Activated naive CD4-positive, alpha-beta T cell treated with Interleukin-2 at 50 U/mL for 16 hours (primary cell): Measurements from ENCODE around the gene DACH1.

Experiments used
- DNase-seq: peaks from one replicate; pipeline ENCODE4 v3.0.0-alpha.2; 2020

Gene DACH1

DNA sequence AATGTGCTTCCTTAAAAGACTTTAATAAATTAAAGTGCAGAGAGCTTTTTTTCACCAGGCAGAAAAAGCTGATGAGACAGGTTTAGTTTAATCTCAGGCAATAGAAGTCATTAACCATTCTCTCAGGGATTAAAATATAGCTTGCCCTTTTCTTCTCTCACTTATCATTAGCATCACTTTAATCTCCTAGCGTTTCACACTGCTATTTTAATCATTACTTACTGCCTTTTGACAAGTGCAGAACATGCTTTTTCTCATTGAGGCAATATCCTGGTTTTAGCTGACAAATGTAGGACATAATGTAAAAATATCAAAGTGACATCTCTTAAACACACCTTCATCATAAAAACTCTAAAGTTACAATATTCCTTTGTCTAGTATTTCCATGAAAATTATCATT lies 94.6 kb downstream of the DACH1 start:
- no peak for DNase-seq

DNA sequence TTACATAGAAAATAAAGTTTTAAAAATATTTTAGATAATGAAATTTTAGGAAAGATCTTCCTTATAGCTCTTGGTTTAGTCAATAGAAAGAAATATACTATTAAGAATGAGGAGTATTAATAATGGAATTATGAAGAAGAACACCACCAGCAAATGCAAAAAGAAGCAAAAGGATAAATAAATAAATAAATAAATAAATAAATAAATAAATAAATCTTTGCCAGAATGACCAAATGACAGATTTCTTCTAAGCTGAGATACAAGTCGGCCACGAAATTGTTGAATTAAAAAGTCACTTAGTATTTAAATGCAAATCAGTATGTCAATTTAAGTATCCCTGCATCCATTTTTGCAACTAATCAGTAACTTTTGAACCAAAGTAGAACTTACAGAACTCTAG lies 95.9 kb downstream of the DACH1 start:
- no peak for DNase-seq

DNA sequence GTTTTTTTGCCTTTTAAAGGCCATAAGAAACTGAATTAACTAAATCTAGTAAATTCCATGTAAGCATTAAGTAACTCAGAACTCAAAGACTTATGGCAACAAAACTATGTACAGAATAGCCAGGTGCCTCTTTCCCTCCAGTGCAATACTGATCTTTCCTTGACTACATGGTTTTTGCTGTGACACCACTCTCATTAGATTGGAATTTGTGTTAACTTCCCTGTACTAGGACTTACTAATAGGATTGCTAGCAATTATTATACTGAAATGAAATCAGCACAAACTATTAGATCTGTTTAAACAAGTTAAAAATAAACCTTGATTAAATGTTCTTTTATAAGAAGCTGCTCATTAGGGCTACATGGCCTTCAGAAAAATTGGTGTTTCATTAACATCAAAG lies 96.3 kb downstream of the DACH1 start:
- no peak for DNase-seq

DNA sequence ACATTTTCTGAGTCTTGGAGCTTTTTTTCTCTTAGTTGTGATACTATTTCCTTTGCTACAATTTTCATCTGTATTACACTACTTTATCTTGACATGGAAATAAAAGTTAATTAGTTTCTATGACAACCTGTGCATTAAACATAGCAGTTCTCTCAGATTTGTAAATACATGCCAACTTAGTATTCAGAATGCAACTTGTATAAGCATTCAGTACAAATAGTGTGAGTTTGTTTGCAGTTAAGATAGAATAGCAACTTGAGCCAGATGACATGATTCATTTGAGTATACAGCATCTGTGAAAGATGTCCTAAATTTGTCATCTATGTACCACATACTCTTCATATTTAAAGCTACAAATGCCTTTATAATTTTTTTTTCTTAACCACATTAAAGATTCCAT lies 98.1 kb downstream of the DACH1 start:
- DNase-seq: no peak

DNA sequence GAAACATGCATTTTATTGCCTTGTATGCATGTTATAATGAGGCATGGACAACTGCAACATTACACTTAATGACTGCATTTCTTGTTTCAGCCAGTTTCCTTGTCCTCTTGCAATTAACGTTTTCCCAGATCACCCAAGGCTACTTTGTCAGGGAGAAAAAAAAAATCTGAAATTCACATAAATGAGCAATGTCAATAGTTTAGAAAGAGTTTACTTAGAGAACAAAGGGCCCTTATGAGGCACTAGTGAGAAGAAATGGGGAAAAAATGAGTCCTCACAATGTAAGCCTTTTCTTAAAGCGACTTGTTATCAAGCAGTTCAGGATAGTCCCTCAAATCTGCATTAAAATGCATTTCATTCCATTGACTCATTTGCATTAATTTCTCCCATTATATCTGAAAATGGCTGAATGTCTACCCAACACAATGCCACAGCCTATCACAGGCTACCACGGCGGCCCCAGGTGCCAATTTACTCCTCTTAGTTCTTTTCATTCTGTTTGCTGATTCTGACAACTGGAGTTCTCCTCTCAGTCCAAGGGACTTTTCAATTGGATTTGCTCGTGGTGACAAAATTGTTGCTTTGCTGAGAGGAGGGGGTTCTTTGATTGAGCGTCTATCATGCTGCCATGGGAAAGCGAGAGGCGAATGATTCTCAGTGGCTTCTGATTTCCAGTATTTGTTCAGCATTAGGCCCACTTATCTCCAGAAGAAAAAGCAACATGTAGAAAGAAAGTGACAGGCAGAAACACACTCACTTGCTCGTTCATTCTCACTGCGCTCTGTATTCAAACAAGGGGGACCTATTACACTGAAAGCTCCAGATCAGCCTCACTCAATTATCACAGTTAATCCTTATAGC lies 107.1 kb downstream of the DACH1 start:
- no peak for DNase-seq

DNA sequence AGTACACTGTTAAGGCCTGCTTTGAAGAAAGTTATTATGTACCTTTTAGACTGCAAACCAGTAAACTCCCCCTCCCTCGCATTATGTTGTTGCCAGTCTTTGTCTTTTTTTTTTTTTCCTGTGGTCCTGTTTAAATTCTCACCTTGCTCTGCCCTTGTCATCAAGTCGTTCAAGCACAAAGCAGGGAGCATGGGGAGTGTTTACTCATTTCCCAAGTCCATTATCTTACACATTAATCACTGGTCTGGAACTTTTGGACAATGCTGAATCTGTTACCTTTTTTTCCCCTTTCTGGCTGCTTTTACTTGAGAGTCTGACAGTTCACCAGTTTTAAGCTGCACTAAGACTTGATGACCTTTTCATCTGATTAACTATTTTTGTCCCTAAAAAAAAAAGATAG lies 108.2 kb downstream of the DACH1 start:
- DNase-seq: no peak

DNA sequence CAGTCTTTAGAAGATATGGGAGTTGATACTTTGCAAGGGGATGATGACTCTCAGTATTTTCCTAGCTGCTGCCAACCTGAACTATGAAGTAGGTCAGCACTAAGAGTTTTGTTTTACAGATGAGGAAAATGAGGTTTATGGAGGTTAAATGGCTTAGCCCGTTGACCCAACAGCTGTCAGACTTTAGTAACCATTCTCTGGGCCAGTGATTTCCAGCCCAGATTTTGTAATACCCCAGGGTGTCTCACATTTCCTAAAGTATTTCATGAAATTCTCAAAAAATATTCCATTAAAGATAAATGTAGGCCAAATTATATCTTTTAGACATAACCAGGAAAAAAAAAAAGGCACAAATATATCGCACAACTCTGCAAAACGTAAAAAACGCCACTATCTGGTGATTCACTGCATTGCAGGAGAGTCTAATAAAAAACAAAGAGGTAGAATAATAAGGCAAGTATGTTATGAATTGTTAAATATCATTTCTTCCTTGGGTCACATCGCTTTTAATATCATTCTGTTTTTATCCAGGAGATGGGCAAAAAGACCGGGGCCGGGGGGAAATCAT lies 112.5 kb downstream of the DACH1 start:
- DNase-seq: no peak

DNA sequence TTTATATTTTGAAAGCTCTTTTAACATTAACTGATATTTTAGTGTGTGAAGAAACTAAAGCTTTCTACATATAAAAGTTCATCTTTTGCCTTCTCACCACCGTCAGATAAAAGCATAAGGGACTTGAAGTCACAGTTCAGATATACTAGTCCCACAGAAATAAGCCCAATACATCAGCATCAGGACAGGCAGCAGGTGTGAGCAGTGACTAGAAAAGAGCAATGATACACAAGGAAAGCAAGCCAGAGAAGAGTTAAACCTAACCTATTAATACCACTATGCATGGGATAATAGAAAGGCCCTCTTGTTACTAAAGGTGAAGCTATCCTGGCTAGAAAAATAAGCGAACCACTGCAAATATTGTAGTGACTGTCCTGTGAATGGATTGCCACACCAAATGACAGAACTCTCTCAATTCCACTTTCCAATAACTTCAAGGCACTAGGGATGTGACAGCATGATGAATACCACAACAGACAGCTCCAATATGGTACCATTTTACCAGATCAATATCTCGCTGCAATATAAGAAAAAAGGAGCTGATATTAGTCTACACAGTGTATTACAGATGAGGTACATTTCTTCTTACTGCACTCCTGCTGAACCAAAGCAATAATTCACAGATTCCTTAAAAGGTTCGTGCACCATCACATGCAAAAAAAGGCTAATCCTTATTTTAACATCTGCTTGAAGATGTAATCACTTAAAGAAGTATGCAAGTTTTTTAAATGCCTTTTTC lies 114.1 kb downstream of the DACH1 start:
- DNase-seq: no peak

DNA sequence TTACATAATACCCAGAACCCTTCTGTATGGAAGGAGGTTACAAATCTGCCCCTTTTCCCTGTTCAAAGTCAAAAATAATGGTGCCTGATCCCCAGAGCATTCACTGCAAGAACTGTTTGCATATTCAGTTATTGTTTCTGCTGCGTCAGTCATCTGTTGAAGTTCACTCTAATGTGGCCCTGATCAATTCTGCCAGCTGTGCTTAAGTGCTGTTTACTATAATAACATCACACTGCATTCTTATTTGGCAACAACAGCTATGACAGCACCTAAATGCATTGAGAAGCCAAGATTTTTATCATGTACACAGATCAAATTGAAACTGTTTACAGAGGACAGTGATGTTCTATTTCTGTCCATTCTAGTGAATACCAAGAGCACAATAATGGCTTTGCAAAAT lies 115.9 kb downstream of the DACH1 start:
- DNase-seq: no peak

DNA sequence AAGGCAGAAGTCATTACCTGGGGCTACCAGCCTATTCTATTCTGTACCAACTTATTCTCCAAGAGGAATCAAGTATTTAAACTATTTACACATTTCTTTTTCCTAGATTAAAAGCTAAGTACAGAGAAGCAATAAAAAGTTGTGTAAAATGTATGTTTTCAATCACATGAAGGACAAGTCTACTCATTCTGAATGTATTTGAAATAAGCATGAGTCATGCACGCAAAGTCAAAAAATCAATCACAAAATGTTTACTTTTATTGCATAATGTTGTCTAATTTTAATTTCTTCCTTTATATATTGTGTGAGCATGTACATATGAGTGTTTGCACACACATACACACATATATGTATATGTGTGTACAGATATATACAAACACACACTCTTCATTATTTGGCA lies 136.7 kb downstream of the DACH1 start:
- no peak for DNase-seq

DNA sequence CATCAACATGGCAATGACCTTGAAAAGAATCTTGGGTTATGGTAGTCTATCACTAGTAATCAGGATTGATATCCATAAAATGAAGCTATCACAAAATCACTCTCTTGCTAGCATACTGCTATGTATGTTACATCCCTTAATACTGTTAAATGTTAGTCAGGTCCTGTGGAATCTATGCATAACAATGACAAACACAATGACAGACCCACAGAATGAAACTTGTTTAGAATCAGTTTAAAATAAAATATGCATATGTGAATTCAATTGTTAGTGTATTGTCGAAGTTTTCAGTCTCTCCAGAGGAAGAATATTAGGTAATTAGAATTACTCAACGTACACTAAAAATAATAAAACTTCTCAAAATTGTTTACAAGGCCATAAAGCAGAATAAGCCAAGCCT lies 137.6 kb downstream of the DACH1 start:
- DNase-seq: no peak

DNA sequence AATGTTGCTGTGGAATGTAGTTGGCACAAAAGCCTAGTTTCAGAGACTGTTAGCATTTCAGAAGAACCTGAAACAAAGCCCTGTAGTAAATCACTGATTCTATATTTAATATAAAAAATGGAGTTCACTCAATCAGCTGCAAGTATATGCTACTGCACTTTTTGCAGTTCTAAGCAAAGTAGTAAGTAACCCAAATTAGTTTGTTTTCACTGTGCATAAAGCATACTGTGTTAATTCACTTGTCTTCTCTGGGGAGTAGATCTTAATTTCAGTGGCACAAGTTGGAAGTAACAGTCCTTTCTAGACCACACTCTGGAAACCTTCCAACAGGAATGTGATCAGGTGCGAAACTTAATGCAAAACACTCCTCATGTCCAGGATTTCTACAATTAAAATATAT lies 139.3 kb downstream of the DACH1 start:
- no peak for DNase-seq

DNA sequence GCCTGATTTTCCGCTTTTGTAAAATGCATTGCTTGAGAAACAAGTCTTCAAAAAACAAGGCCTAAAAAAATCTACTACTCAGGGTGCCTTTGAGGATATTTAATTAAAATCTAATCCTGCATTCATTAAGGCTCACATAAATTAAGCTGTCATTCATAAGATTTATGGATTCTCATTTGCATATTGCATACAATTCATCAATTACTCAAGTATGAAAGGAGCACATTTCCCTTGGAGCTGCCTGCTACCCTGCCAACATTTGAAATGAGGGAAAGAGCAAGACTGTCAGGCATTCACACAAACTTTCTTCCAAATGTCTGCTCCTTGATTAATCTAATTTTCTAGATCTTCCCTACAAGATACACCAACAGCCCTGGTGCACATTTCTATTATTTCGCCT lies 140.0 kb downstream of the DACH1 start:
- DNase-seq: no peak

DNA sequence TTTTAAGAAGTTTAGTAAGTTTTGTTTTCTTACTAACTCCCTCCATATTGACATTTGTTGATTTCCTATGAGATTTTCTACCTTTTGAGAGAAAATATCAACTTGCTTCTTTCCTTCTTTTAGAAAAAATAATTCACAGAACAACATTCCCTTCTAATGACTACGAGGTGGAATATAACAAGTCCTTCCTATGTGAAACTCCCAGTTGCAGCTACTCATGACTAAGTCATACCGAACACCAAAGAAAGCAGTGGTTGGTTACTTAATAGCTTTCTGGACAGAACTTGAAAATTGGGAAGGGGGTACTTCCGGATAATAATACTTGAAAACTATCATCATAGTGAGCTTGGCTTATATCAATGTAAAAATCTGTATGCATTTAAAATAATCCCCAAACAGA lies 144.8 kb downstream of the DACH1 start:
- DNase-seq: no peak

DNA sequence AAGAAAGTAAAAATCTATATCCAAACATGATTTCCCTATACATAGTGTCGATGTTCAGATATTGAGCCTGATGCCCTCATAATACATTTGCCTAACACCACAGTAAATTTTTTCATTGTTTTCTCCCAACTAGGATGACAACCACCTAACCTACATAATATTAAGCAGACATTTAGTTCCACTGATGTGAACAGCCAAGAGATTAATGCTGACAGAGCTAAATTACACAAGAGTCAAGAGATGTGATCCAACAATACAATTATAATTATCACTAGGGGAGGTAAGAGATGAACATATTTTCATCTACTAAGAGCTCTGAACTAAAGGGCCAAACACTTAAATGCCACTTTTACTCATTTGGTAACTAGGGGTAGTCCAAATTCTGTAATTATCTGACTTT lies 145.9 kb downstream of the DACH1 start:
- no peak for DNase-seq

DNA sequence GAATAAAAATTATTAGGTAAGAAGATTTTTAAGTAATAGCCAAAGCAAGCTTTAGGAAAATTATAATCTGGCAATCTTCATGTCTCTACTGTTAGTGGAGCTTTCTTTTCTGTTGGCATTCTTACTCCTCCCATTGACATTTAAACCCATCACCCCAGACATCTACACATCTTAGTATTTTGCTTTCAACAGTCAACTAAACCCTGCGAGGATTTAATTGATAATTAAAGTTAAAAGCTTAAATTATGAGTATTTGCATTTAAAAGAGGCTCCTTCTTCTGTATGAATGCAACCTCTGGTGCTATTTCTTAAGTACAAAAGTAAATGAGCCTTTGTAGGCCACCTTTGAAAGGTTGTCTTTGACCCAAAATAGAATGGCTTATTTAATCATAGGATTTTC lies 148.1 kb downstream of the DACH1 start:
- no peak for DNase-seq

DNA sequence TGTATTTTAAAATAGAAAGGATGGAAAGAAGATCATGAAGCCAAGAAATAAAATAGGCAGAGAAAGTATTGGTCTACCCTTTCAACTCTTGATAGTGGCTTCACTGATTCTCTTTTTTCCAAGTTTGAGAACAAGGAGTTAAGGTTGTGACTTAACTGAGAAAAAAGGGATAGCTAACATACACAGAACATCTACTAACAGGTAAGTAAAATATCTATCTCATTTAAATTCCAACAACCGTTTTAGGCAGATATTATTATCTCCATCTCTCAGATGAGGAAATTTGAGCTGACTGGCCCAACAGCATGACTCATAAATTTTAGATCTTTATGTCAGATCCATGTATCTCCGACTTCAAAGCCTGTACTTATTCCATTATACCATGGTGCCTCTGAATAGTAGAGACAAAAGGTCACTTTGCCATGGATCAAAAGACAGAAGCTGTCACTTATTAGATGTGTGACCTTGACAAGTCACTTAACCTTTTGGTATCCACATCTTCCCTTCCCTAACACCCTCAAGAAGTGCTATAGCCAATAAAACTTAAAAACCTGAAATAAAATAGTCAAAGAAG lies 152.1 kb downstream of the DACH1 start:
- no peak for DNase-seq

DNA sequence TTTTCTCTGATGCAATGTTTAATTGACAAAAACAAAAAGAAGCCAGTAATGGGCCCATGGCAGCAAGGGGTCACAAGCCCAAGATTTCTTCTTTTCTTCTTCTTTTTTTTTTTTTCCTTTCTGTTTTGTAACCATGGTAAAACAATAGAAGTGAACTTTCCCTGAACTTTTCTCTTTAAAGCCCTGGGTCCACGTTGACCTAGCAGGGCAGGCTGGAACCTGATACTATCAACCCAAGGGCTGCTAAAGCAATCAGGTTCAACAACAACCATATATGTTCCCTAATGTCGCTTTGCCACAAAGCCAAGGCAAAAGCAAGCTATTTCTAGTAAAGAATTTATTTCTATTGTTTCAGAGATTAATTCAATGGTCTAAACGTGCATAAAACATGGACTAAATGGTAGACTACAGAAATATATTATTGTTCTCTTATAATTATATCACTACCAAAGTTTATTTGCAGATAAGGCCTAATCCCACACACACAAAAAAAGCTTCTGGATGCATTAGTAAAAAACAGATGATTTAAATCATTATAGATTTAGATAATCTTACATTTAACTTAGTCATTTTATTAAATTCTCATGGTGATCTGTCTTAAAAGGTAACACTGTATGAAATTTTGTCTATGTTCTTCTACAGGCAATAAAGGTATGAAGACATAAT lies 153.9 kb downstream of the DACH1 start:
- no peak for DNase-seq

DNA sequence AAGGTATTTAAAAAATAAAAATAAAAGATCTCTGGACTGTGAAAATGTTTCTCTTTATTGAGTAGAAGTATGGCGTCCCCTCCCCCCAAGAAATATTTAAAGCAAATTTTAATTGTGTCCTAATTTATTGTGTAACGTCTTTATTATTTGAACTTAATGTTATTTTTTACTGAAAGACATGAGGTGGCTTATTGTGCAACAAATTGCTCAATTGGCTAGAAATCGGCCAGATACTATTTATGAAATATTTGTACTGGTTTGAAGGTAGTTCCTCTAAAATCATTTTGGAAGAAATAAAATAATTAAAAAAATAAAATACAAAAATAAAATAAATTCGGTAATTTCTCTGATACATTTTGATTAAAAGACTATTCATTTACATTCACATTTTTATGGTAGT lies 162.3 kb downstream of the DACH1 start:
- DNase-seq: no peak

DNA sequence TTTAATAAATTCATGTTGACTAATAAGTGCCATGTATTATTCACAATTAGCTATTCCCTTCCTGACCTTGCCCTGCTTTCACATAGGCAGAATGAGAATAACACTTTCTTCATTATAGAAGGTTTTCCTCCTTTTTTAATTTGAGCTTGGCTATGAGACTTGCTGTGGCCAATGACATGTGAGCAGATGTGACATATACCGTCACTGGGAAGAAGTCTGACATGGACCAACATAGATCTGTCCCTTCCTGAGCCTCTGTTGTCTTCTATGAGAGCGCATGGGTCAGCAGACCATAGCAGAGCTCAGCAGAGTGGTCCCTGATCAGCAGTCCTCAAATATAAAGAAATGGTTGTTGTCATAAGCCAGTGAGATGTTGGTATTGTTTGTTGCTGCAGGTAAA lies 163.9 kb downstream of the DACH1 start:
- DNase-seq: no peak

DNA sequence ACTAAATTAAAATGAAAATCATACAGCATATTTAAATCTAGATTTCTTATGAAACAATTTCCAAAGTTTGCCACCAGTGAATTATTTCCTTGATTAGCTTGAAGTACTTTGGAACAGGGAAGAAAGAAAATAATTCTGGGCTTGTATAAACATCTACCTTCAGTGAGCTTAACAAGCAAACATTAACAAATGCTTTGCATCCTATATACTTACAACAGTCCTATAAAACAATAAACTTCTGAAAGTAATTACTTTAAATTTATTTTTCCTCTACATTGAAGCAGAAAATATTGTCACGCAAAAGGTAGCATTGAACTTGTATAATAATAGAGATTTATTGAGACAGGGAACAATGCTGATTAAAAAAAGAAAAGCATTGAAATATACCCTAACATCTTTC lies 164.8 kb downstream of the DACH1 start:
- DNase-seq: no peak

DNA sequence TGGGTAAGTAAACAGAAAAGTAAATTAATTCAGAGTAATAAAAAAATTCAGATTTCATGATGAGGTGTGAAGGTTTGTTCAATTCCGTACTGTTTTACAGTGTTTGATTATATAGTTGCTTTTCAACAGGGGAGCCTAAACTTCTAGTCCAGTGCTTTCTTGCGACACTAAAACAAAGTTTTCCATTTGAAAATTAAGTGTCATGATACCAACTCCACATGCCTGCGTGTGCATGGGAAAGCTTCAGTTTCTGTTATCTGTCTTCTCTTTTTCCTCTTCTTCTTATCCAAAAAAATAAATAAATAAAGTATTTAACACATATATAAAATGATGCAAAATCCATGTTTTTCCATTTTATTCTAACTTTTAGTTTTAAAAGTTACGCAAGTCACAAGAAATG lies 165.3 kb downstream of the DACH1 start:
- DNase-seq: no peak

DNA sequence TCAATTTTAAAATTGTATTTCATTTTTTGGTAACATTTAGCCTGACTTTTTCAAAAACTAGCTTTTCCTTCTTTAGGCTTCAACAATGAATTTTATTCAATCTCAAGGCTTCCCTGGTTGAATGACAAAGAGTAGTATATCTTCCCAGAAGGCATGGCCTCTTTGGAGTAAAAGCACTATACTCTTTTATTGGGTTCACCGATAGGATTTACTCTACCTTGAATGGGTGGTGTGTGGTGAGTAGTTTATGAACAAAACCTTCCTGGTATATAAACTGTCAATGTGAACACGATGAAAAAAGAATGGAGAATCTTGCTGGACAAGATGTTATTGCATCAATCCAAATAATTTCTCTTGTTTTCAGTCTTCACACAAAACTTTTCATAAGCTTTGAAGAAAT lies 167.7 kb downstream of the DACH1 start:
- DNase-seq: no peak
